ENCODE data around the gene CMTM7. TPM values are rescaled to one million over a fixed set of nuclear protein-coding genes. Genes with fewer than 3 reads are reported as not detected.

Gene CMTM7
- total and polyA plus RNA-seq, 9 of the 15 experiments (the other 6 are each of a cell fraction or from before 2014, with no cell fraction given): 0.03 to 1.6 (median 0.42) TPM; not detected in 4

DNA sequence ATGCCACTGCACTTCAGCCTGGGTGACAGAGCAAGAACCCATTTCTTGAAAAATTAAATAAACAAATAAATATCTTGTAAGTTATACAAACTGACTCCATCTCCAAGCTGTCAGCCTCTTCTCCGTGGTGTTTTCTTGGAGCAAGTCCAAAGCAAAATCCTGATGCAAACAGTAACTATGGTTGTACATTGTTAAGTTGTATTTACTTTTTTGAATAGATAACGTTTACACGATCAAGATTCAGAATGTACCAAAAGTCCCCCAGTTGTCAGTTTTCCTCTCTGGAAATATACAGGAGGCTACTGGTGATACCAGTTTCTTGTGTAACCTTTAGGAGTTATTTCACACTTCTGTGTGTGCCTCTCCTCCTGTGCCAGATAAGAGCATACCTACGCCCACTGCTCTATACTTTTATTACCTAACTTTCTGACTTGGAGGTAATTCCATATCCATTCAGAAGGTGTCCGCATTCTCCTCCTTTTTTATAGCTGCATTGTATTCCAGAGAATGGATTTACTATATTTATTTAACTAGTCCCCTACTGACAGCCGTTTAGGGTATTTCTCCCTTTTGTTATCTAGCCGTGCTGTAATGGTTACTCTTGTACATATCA lies 14.2 kb downstream of the CMTM7 start:
- Histone ChIP-seq H3K9me3 (replicated peaks; ENCODE audit: control insufficient read depth, insufficient read depth, low read depth, low read length) (no peaks in the 10 kb centered on the region), H2AFZ (ENCODE audit: low read depth, low read length) (no peak overlapping the region), H3K4me1 (replicated peaks in 1 of 2; ENCODE audit: control insufficient read depth in 2 of 2, insufficient read depth in 2 of 2, low read length in 2 of 2) (peaks cover 0 to 6% of the 10 kb centered on the region in 2 experiments; a peak in 1 of 5 replicates), H3K4me3 (no peak overlapping the region), H3K9me1 (ENCODE audit: control insufficient read depth, insufficient read depth, low read length) (no peaks in the 10 kb centered on the region), H3K79me2 (ENCODE audit: control insufficient read depth, insufficient read depth, low read length) (no peaks in the 10 kb centered on the region), H3K36me3 (ENCODE audit: control insufficient read depth, insufficient read depth, low read length) (no peaks in the 10 kb centered on the region), H3K9ac (ENCODE audit: insufficient read depth in 1 of 2, low read depth in 2 of 2, low read length in 2 of 2) (no peak overlapping the region), H3K4me2 (ENCODE audit: insufficient read depth, low read length) (no peak overlapping the region), H3K27ac (ENCODE audit: extremely low read depth, low read depth, low read length) (no peak overlapping the region), H4K20me1 (replicated peaks; ENCODE audit: control insufficient read depth, insufficient read depth, low read length) (no peaks in the 10 kb centered on the region; the same call in 1 of the 2 replicates), H3K27me3 (ENCODE audit: control insufficient read depth in 2 of 2, insufficient read depth in 2 of 2, low read length in 2 of 2) (peaks cover 33 to 51% of the 10 kb centered on the region in 2 experiments)
- DNase-seq (ENCODE audit: extremely low read depth in 1 of 4, low spot score in 3 of 4) (no peak), ATAC-seq (peak; percentile 29; the same call in 1 of the 3 replicates), FAIRE-seq (peak; percentile 32)
- in situ Hi-C loops (cut with MboI): no loop called here
- ChIA-PET POLR2A (no interaction called here), CTCF (ENCODE audit: low intra/inter-chr PET ratio) (interaction anchor here (0.5 kb wide), 1 partner anchor 72 kb away, joined by 4 read pairs; no protein-coding TSS in a partner anchor)
- WGBS (ENCODE audit: insufficient coverage, low coverage, missing lambda C conversion rate): 6% methylated on average over 6 of the region's 7 CpGs
- intact Hi-C loops (cut with micrococcal nuclease): no loop called here
- BruUV-seq (replicated peaks): no TSS peak
- no peak for TF ChIP-seq ZNF584 (CRISPR knock-in tag; IDR thresholded peaks at IDR 0.05; ENCODE audit: low read depth)
- TF ChIP-seq, protein P1, sequence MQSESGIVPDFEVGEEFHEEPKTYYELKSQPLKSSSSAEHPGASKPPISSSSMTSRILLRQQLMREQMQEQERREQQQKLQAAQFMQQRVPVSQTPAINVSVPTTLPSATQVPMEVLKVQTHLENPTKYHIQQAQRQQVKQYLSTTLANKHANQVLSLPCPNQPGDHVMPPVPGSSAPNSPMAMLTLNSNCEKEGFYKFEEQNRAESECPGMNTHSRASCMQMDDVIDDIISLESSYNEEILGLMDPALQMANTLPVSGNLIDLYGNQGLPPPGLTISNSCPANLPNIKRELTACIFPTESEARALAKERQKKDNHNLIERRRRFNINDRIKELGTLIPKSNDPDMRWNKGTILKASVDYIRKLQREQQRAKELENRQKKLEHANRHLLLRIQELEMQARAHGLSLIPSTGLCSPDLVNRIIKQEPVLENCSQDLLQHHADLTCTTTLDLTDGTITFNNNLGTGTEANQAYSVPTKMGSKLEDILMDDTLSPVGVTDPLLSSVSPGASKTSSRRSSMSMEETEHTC (IDR thresholded peaks at IDR 0.05): no peak
- TF ChIP-seq HMG20A (CRISPR knock-in tag; conservative IDR thresholded peaks at IDR 0.05): no peak
- no peak for TF ChIP-seq L3MBTL2 (IDR thresholded peaks at IDR 0.05)
- peak in 1 of 2 experiments; percentile 34; a peak in 1 of 4 replicates for TF ChIP-seq RAD21 (CRISPR knock-in tag; conservative IDR thresholded peaks at IDR 0.05 in 1 of 2, IDR thresholded peaks at IDR 0.05 in 1 of 2)
- TF ChIP-seq CBX2 (IDR thresholded peaks at IDR 0.05; ENCODE audit: insufficient read depth, low read length, poor library complexity, severe bottlenecking): no peak
- no peak for TF ChIP-seq DMBX1 (CRISPR knock-in tag; IDR thresholded peaks at IDR 0.05; ENCODE audit: borderline replicate concordance)
- TF ChIP-seq, protein P2, sequence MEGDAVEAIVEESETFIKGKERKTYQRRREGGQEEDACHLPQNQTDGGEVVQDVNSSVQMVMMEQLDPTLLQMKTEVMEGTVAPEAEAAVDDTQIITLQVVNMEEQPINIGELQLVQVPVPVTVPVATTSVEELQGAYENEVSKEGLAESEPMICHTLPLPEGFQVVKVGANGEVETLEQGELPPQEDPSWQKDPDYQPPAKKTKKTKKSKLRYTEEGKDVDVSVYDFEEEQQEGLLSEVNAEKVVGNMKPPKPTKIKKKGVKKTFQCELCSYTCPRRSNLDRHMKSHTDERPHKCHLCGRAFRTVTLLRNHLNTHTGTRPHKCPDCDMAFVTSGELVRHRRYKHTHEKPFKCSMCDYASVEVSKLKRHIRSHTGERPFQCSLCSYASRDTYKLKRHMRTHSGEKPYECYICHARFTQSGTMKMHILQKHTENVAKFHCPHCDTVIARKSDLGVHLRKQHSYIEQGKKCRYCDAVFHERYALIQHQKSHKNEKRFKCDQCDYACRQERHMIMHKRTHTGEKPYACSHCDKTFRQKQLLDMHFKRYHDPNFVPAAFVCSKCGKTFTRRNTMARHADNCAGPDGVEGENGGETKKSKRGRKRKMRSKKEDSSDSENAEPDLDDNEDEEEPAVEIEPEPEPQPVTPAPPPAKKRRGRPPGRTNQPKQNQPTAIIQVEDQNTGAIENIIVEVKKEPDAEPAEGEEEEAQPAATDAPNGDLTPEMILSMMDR (IDR thresholded peaks at IDR 0.05 in 2 of 3, conservative IDR thresholded peaks at IDR 0.05 in 1 of 3; ENCODE audit: insufficient read depth in 2 of 3, low read depth in 1 of 3, low read length in 3 of 3): peak in 1 of 3 experiments; percentile 14; a peak in 1 of 6 replicates
- TF ChIP-seq ZKSCAN8 (CRISPR knock-in tag; IDR thresholded peaks at IDR 0.05): no peak
- no peak for TF ChIP-seq TCF3 (CRISPR knock-in tag; IDR thresholded peaks at IDR 0.05)
- TF ChIP-seq, protein P3, sequence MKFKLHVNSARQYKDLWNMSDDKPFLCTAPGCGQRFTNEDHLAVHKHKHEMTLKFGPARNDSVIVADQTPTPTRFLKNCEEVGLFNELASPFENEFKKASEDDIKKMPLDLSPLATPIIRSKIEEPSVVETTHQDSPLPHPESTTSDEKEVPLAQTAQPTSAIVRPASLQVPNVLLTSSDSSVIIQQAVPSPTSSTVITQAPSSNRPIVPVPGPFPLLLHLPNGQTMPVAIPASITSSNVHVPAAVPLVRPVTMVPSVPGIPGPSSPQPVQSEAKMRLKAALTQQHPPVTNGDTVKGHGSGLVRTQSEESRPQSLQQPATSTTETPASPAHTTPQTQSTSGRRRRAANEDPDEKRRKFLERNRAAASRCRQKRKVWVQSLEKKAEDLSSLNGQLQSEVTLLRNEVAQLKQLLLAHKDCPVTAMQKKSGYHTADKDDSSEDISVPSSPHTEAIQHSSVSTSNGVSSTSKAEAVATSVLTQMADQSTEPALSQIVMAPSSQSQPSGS (CRISPR knock-in tag; IDR thresholded peaks at IDR 0.05): no peak
- no peak for TF ChIP-seq NR1H2 (CRISPR knock-in tag; IDR thresholded peaks at IDR 0.05)
- TF ChIP-seq RAD51 (IDR thresholded peaks at IDR 0.05; ENCODE audit: borderline replicate concordance, low read depth): no peak
- no peak for TF ChIP-seq ARID2 (IDR thresholded peaks at IDR 0.05)
- TF ChIP-seq EP400 (IDR thresholded peaks at IDR 0.05): no peak
- TF ChIP-seq KLF6 (CRISPR knock-in tag; IDR thresholded peaks at IDR 0.05; ENCODE audit: borderline replicate concordance): no peak
- peak; percentile 94 for TF ChIP-seq ZNF146 (CRISPR knock-in tag; IDR thresholded peaks at IDR 0.05; ENCODE audit: unreplicated experiment)
- no peak for TF ChIP-seq MCM5 (IDR thresholded peaks at IDR 0.05; ENCODE audit: low read depth)

Data from K562 (cell line).